ENCODE results near the gene E2F8. TPM values are rescaled to one million over a fixed set of nuclear protein-coding genes. Genes with fewer than 3 reads are reported as not detected.
A peak's percentile ranks its signal among the peaks of the same experiment; 100 is the strongest.
"Not testable (repeated sequence)": the region's sequence is repeated elsewhere in the genome, so short reads cannot be mapped to it uniquely, and the experiment has no call there.

E2F8 gene
- total RNA-seq, 1 experiment from 2014 or later, result 19.5 TPM

DNA sequence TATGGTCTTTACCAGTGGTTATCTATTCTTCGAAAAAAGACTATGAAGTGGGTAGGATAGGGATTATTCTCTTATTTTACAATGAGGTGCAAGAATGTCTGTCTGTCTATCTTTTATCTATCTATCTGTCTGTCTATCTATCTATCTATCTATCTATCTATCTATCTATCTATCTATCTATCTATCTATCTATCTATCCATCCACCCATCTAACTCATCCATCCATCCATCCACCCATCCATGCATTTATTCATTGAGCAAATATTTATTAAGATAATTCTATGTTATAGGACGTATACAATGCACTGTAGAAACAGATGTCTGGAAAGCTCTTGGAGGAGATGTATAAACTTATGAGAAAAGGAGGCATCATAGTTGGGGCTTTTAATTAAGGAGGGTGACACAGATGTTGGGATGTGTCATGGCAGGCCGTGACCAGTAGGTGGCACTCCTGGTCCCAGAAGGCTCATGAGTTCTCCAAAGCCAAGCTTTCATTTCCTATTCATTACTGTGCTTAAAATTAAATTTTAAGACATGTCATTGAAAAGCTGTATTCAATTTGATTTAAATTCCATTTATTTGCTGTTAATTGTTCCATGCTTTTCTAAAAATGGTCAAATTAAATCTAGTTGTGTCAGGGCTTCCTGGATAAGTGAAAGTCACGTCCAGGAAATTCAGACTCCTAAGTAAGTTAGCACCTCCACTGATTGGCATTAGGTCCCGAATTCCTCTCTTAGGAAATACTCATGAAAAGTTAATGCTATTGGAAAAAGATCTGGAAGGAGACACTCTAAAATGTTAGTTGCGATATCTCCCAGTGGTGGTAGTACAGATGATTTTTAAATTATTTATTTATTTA is 19.0 kb upstream of the E2F8 start:
- CTCF ChIA-PET, result no interaction called here
- TF ChIP-seq EZH2 (IDR thresholded peaks at IDR 0.05; ENCODE audit: borderline replicate concordance, low read depth, low read length, poor library complexity, severe bottlenecking) (no peak), CTCF (conservative IDR thresholded peaks at IDR 0.05; ENCODE audit: low read depth, low read length) (peak; percentile 82)
- H3K27me3 ChIP-seq (replicated peaks; ENCODE audit: insufficient read depth, low read depth, low read length, poor library complexity), result no peaks in the 10 kb centered on the region
- H3K27ac ChIP-seq (ENCODE audit: low read depth, low read length, poor library complexity, severe bottlenecking), result no peak overlapping the region
- no peaks in the 10 kb centered on the region for H3K9me3 ChIP-seq (ENCODE audit: low read depth, low read length, poor library complexity, severe bottlenecking)
- intact Hi-C loops (cut with micrococcal nuclease; ENCODE audit: unreplicated experiment), result loop anchor here (1.0 to 5.0 kb wide), 2 partner anchors 182 to 294 kb away; no protein-coding TSS in a partner anchor
- H3K36me3 ChIP-seq (ENCODE audit: insufficient read depth, low read length, poor library complexity, severe bottlenecking), result no peaks in the 10 kb centered on the region
- BruUV-seq (replicated peaks), result no TSS peak
- peak; percentile 60 for DNase-seq (ENCODE audit: low spot score)
- POLR2A ChIA-PET (ENCODE audit: low non-redundant PET), result no interaction called here
- no peak overlapping the region for H3K4me3 ChIP-seq (ENCODE audit: low read depth, low read length, poor library complexity, severe bottlenecking)
- no peaks in the 10 kb centered on the region for H3K4me1 ChIP-seq (ENCODE audit: insufficient read depth, low read length, poor library complexity, severe bottlenecking)

GRCh38 chr11:19258641-19259230 is 18.0 kb upstream of the E2F8 start:
- Histone ChIP-seq H3K27ac (ENCODE audit: low read depth, low read length, poor library complexity, severe bottlenecking) (no peak overlapping the region), H3K27me3 (replicated peaks; ENCODE audit: insufficient read depth, low read depth, low read length, poor library complexity) (no peaks in the 10 kb centered on the region), H3K9me3 (ENCODE audit: low read depth, low read length, poor library complexity, severe bottlenecking) (no peaks in the 10 kb centered on the region), H3K4me3 (ENCODE audit: low read depth, low read length, poor library complexity, severe bottlenecking) (no peak overlapping the region), H3K4me1 (ENCODE audit: insufficient read depth, low read length, poor library complexity, severe bottlenecking) (no peaks in the 10 kb centered on the region), H3K36me3 (ENCODE audit: insufficient read depth, low read length, poor library complexity, severe bottlenecking) (no peaks in the 10 kb centered on the region)
- ChIA-PET POLR2A (ENCODE audit: low non-redundant PET) (no interaction called here), CTCF (no interaction called here)
- DNase-seq (ENCODE audit: low spot score), result no peak
- BruUV-seq (replicated peaks), result no TSS peak
- intact Hi-C loops (cut with micrococcal nuclease; ENCODE audit: unreplicated experiment), result loop anchor here (1.0 to 5.0 kb wide), 2 partner anchors 181 to 295 kb away; no protein-coding TSS in a partner anchor
- TF ChIP-seq EZH2 (IDR thresholded peaks at IDR 0.05; ENCODE audit: borderline replicate concordance, low read depth, low read length, poor library complexity, severe bottlenecking) (no peak), CTCF (conservative IDR thresholded peaks at IDR 0.05; ENCODE audit: low read depth, low read length) (no peak)

- intact Hi-C loops (cut with micrococcal nuclease; ENCODE audit: unreplicated experiment); BruUV-seq (replicated peaks); CTCF ChIA-PET: not testable (repeated sequence)
These were observed 13.7 kb upstream of the E2F8 start for GRCh38 chr11:19254441-19254840.

More at GRCh38 chr11:19254441-19254840, 13.7 kb upstream of the E2F8 start:
- H3K9me3 ChIP-seq (ENCODE audit: low read depth, low read length, poor library complexity, severe bottlenecking); H3K36me3 ChIP-seq (ENCODE audit: insufficient read depth, low read length, poor library complexity, severe bottlenecking); H3K27ac ChIP-seq (ENCODE audit: low read depth, low read length, poor library complexity, severe bottlenecking); POLR2A ChIA-PET (ENCODE audit: low non-redundant PET); DNase-seq (ENCODE audit: low spot score); H3K27me3 ChIP-seq (replicated peaks; ENCODE audit: insufficient read depth, low read depth, low read length, poor library complexity); H3K4me3 ChIP-seq (ENCODE audit: low read depth, low read length, poor library complexity, severe bottlenecking); H3K4me1 ChIP-seq (ENCODE audit: insufficient read depth, low read length, poor library complexity, severe bottlenecking): not testable (repeated sequence)

Measured in A673 (cell line).